NCI-H2107 treated with DMSO at 0.1 percent for 48 hours (cell line): ENCODE measurements around the gene MMP3.
"Not testable (repeated sequence)": the region's sequence is repeated elsewhere in the genome, so short reads cannot be mapped to it uniquely, and the experiment has no call there.

Experiments used
- DNase-seq: peaks from one replicate; lab custom pipeline; 2025; ENCODE audit not compliant: unreplicated experiment; lab: John Stamatoyannopoulos, UW

The MMP3 gene

GRCh38 chr11:102843489-102843888 lies at the start of gene MMP3:
MMP3 (minus strand) TSS chr11:102843609; CDS start chr11:102843546, 63 bp downstream.
- DNase-seq, result no peak

GRCh38 chr11:102891736-102892135 lies 48.3 kb upstream of the MMP3 start:
- DNase-seq, result no peak

DNA sequence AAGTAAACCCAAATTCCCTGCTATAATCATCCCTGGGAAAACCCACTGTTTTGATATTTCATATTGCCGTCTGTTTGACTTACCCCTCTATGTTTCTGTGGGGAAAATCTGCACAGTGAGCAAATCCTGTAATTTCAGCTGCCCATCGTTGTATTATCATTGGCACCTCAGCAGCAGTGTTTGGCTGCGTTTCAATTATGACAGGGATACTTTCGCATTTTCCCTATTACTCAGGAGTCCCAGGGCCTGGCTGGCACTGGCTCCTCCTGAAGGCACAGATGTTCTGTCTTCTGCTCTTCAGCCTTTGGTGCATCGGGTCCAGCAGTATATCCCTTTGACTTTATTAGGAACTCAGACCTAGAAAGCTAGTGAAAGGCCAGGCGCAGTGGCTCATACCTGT lies 43.6 kb upstream of the MMP3 start:
- DNase-seq, result no peak

- DNase-seq, result no peak
Measured at GRCh38 chr11:102883141-102883540, 39.7 kb upstream of the MMP3 start.

- DNase-seq, result no peak
Measured at GRCh38 chr11:102882389-102883024, 39.1 kb upstream of the MMP3 start.

DNA sequence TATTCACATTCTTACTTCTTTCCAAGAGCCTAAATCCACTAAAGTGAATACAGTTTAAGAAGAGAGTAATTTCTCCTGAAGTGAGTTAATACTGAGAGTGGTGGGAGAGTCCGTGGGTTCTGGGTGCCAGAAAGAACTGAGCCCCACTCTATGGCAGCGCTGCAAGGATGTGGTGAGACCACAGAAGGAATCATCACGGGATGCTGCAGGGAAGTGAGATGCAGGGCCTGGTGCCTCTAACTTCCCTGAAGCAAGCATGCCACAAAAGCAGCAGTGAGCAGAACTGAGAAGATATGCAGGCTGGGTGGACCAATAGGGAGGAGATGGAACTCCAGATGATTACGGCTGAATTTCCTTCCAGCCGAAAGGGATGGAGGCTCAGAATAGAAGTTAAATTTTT lies 36.4 kb upstream of the MMP3 start:
- DNase-seq, result no peak

- no peak for DNase-seq
Measured at GRCh38 chr11:102878595-102878994, 35.2 kb upstream of the MMP3 start.

DNA sequence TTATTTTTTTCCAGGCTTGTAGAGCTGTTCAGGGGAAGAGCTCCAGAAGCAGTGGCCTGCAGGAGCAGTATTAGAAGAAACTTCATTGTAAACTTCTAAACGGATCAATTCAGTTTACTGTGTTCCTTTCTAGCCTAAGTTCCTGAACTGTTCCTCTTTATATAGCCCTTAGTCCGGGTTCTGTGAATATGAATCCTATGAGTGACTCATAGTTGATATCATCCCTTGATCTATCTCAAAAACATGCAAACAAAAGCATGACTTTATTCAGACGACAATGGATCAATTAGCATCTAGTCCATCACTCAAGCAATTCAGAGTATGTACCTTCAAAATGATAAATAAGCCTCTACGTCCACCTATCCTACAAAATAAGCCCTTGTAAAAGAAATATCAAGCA lies 31.4 kb upstream of the MMP3 start, which contains the start of gene MMP12:
Gene MMP12, minus strand, starts transcription at position 131 of the 400 bp plus-strand sequence. Its CDS starts 45 bp downstream, at position 86.
- no peak for DNase-seq

- not testable (repeated sequence) for DNase-seq
Measured at GRCh38 chr11:102869354-102869964, 26.1 kb upstream of the MMP3 start.

GRCh38 chr11:102868339-102868738 lies 24.9 kb upstream of the MMP3 start:
- no peak for DNase-seq

- DNase-seq, result no peak
Measured at GRCh38 chr11:102864724-102865123, 21.3 kb upstream of the MMP3 start.

DNA sequence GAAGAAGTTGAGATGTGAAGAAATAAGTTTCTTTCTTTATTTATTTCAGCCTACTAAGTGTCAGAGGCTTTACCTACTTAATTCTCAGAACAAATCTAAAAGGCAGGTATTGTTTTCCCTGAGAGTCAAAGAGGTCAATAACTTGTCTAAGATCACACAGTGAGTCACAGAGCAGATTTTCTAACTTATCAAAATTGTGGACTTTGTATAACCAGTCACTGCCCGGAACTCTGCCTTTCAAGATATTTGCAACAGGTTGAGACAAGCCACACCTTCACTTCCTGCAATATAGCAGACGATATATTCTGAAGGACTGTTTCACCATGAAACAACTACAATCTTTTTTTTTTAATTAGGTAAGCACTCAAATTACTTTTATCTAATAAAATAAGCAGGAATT lies 10.5 kb upstream of the MMP3 start:
- DNase-seq, result no peak

GRCh38 chr11:102853055-102853454 lies 9.6 kb upstream of the MMP3 start:
- DNase-seq, result no peak

- DNase-seq, result no peak
Measured at GRCh38 chr11:102850973-102851745, 7.8 kb upstream of the MMP3 start.

GRCh38 chr11:102849311-102849710 lies 5.9 kb upstream of the MMP3 start:
- no peak for DNase-seq

GRCh38 chr11:102846292-102846691 lies 2.9 kb upstream of the MMP3 start:
- no peak for DNase-seq

- DNase-seq, result no peak
Measured at GRCh38 chr11:102842930-102843329, 479 bp downstream of the MMP3 start.

- no peak for DNase-seq
Measured at GRCh38 chr11:102840018-102840417, 3.4 kb downstream of the MMP3 start.

- DNase-seq, result no peak
Measured at GRCh38 chr11:102837646-102838045, 5.8 kb downstream of the MMP3 start.

DNA sequence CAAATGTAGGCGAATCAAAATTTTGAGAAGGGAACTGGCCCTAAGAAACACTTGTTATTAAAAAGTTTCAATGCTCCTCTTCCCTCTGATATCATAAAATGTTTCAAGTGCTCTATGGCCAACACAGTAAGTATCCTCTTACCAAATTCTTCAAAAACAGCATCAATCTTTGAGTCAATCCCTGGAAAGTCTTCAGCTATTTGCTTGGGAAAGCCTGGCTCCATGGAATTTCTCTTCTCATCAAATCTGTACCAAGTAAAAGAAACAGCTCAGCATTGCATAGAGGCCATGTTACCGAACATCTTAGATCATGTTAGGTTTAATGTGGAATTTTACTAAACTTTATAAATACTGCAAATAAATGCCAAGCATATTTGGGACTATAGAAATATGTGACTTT lies 6.3 kb downstream of the MMP3 start:
- no peak for DNase-seq

GRCh38 chr11:102836290-102836875 lies 7.0 kb downstream of the MMP3 start:
- no peak for DNase-seq

DNA sequence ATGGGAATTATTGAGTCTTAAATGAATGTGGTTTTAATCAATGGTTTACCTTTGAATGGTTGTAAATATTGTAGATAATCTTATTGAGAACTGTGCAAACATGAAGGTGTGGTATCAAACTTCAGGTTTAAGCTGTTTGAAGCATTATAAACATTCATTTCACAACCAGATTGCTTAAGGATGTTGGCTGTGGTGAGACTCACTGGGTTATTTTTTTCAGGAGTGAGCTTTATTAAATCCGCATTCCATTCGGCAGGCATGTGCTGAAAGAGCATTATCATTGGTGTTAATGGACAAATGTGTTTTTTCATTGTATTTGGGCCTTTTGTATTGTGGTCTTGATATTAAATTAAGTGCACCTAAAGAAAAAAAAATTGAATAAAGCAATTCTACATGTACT lies 9.7 kb downstream of the MMP3 start:
- DNase-seq, result no peak
